HL-60 (cell line): ENCODE results near the gene ASB15.
"Not testable (repeated sequence)": the region's sequence is repeated elsewhere in the genome, so short reads cannot be mapped to it uniquely, and the experiment has no call there.

Experiments
- CTCF ChIP-seq: IDR thresholded peaks from one replicate; pipeline ENCODE4 v1.5.1; 2011; ENCODE audit warnings: low read length, control low read depth, inconsistent platforms; ENCODE audit not compliant: insufficient read depth
- POLR2AphosphoS5 ChIP-seq: IDR thresholded peaks from 2 replicates; pipeline ENCODE4 v1.6.1; 2012; ENCODE audit warnings: low read depth
- REST ChIP-seq: IDR thresholded peaks from 2 replicates; pipeline ENCODE4 v1.6.1; 2012; ENCODE audit warnings: low read depth; ENCODE audit not compliant: insufficient replicate concordance

- not testable (repeated sequence) for TF ChIP-seq POLR2AphosphoS5, CTCF, REST
Measured at GRCh38 chr7:123552134-123552533, 49.5 kb upstream of the ASB15 start.
